HG02763 (cell line): ENCODE data around the gene SARNP.
"Not testable (repeated sequence)": the region's sequence is repeated elsewhere in the genome, so short reads cannot be mapped to it uniquely, and the experiment has no call there.

Experiments
- ATAC-seq: cut with Tn5 transposase; IDR thresholded peaks from one replicate; pipeline ENCODE4 v1.9.1; 2021; ENCODE audit warnings: mild to moderate bottlenecking, moderate library complexity; ENCODE audit not compliant: unreplicated experiment

Gene SARNP

DNA sequence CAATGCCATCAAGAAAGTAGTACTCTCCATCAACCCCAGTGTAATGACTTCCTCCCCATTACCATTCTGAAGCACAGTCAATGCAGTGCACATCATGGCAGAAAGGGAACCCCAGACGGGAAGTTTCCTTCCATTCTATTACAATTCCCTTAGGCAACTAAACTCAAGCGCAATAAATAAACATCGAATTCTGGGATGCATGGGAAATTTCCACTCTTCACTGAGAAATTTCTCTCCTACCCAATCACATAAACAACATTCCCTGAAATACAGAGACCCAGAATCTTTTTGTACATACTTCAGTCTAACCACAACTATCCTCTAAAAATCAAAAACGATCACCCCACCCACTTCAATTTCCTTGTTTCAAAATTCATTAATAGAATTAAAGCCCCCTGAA lies 20.0 kb downstream of the SARNP start:
- ATAC-seq: no peak

DNA sequence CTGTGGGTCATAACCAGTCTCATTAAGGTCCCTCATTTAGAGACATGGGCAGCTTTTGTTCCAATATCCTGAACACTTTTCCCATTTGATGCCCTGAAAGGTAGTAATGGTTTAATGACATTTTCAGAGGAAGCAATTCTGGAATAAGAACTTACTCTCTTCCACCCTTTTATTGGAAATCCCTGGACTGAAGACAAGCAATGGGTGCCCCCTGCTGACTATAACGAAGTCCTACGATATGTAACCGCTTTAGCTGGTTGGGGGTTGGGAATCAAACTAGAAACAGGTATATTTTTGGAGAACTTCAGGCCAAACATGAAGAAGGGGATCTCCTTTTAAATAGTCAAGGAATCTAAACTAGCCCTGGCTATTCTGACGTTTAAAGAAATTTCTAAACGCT lies 20.5 kb downstream of the SARNP start:
- ATAC-seq: no peak

DNA sequence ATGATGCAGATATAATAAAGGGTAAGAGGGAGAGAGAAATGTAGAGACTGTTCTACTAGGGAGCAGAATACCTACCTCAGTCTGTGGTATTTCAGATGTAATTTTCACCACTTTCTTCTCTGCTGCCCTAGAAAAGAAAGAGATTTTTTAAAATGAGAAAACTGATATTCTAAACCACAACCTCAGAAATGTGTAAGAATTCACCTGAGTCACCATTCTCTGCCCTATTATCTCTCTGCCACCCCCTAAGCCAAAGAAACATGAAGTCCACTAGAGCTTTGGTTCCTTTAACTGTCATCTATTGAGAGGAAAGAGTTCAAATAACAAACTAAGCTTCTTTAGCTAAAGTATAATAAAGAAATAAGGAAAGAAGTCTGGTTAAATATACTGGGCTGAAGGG lies 21.6 kb downstream of the SARNP start:
- no peak for ATAC-seq

DNA sequence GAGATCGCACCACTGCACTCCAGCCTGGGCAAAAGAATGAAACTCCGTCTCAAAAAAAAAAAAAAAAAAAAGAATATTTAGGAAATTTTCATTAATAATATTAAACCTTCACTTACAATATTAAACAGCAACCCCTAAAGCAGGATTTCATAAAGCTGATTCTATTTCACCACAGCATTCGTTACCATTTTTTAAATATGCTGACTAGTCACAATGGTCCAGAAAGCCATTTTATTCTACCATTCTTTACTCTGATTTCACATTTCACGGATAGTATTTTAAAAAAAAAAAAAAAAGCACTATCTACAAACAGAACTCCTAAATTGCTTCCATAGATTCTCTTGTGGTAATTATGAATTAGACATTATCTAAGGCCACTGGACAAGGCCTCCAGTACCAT lies 27.6 kb downstream of the SARNP start:
- ATAC-seq: no peak

DNA sequence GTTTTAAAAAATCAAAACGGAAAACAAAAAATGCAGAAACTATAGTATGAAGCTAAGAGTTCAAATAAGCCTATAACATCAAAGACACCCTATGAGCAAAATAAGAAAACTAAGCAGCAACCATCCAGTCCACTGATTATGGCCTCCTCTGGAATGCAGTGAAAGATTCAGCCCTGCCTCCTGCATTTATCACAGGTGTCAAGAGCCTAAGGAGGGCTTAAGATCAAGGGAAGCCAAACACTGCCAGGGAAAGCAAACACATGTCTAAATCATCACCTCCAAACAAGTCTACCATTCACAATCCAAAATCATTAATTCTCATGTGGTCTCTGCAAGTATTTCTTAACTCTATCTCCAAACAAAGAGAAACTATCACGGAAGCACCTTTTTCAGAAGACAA lies 28.4 kb downstream of the SARNP start:
- no peak for ATAC-seq

DNA sequence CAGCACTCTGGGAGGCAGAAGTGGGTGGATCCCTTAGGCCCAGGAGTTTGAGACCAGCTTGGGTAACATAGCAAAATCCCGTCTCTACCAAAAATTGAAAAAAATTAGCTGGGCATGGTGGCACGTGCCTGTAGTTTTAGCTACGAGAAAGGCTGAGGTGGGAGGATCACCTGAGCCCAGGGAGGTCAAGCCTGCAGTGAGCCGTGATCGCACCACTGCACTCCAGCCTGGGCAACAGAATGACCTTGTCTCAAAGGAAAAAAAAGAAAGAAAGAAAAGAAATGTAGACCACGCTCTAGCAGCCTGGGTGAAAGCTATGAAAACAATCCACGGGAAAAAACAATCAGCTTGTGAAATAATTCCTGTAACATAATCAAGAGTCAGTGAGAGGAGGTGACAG lies 29.0 kb downstream of the SARNP start:
- no peak for ATAC-seq

DNA sequence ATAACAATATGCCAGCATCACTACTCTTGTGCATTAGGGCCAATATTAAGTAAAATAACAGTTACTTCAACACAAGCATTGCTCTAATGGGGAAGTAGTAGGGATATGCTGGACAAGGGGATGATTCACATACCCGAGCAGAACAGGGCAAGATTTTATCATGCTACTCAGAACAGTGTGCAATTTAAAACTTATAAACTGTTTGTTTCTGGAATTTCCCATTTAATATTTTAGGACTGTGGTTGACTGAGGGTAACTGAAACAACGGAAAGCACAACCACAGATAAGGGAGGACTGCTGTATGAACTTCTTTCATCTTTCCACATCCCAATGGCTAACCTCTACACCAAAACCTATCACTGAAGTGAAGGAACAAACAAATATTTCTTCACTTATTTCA lies 36.8 kb downstream of the SARNP start:
- ATAC-seq: no peak

DNA sequence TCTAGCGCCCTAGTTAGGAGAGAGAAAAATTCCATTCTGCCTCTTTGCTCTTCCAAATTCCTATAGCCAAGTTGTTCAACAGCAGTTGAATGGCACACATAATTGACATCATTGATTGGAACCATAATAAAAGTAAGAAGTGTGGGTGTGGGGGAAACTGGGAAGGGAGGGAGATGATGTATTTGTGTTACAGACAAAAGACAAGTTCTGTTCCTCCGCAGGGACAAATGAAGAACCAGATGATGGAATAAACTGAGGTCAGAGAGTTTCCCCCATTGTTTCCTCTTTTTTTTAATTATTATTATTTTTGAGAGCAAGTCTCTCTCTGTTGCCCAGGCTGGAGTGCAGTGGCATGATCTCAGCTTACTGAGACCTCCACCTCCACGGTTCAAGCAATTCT lies 39.7 kb downstream of the SARNP start:
- no peak for ATAC-seq

DNA sequence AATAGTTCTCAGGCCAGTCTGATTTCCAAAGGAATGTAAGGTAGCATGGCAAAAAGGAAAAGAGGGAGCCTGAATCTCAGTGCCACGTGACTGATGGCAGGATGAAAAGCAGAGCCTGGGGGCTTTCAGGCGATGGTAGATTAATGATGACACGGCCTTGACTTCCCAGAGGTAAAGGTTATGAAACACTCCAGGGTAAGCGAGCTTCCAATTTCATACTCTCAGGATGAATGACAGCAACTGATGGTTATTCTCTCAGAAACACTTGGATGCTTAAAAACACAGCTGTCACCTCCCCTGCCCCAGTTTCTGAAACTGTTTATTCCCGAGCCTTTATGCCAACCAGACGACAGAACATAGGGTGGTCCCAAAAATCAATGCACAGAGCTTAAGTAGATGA lies 45.8 kb downstream of the SARNP start:
- ATAC-seq: no peak

DNA sequence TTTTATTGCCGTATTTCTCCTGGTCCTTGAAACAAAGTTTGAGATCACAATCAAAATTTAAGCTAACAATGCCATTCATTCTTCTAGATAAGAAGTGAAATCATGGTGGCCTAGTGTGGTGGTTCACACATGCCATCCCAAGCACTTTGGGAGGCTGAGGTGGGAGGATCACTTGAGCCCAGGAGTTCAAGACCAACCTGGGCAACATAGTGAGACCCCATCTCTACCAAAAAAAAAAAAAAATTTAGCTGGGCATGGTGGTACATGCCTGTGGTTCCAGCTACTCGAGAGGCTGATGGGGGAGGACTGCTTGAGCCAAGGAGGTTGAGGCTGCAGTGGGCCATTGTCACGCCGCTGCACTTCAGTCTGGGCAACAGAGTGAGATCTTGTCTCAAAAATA lies 50.4 kb downstream of the SARNP start:
- ATAC-seq: no peak

DNA sequence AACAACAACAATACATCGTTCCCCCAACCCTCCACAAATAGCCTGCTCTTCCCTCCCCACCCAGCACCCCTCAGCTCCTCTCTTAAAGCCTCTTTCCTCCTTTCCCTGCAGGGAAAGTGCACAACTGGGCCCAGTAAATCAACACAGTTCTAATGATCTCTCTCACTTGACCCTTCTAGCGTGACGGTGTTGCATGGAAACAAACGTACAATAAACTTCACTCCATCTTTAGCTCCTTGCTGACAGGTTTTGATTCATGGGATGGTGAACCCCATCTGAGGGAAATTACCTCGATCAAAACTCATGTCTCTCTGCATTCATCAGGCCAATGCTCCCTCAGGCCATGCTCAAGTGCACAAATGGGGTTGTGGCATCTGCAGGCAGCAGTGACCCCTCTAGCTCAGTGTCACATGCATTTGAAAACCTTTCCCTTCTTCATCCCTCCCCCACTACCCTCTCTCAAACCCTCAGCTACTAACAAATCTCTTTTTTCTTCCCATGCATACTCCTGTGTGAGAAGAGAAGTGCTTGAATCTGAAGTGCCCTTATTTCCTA lies 51.7 kb downstream of the SARNP start:
- ATAC-seq: no peak

DNA sequence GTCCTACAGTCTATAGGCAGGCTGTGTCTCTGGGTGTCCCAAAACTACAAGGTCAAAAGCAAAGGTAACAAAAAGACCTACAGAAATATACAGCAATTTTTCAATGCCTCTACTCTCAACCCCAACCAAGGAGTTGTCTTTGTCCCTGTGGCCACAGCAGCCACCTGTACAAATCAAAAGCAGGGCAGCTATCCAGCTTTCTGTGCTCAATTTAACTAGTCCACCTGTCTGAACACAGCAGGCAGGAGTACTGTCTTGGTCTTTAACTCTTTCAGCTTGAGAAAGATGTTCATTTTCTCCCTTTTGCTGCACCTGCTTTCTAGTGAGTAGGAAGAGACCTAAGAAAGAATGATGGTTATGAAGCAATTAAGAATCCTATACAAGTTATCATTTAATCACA lies 54.9 kb downstream of the SARNP start:
- no peak for ATAC-seq

DNA sequence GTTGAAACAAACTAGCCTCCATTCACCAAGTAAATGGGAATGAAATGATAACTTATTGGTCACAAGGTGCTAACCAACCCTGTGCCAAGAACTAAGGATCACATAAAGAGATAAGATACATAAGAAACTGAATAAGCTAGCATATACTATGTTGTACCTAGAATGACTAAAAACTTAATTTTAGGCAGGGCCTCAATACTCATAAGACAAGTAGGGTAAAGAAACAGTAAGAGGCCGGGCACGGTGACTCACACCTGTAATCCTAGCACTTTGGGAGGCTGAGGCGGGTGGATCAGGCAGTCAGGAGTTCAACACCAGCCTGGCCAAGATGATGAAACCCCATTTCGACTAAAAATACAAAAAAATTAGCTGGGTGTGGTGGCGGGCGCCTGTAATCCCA lies 56.9 kb downstream of the SARNP start:
- ATAC-seq: no peak

DNA sequence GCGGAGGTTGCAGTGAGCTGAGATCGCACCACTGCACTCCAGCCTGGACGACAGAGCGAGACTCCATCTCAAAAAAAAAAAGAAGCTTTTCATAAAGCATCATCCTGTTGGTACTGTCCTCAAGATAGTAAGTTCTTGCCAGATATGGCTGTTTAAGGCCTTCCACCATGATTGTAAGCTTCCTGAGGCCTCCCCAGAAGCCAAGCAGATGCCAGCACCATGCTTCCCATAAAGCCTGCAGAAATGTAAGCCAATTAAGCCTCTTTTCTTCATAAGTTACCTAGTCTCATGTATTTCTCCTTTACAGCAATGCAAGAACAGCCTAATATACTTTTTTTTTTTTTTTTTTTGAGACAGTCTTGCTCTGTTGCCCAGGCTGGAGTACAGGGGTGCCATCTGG lies 58.9 kb downstream of the SARNP start:
- ATAC-seq: not testable (repeated sequence)

DNA sequence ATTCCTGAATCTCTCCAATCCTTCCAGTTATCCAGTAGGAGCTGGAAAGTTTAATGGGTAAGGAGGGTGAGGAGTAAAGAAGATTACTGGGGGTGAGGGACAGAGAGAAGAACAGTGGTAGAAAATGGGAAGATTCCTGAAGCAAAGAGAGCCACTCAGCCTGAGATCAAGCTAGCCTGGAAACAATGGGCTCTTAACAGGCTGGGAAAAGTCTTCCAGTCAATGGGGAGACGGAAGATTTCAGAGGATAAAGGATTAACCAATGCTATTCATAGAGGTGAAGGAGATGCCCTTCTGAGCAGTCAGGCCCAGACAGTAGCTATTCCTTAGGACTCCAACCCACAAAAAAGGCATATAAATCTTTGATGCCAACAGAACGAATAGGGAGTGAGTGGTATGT lies 59.8 kb downstream of the SARNP start:
- no peak for ATAC-seq

DNA sequence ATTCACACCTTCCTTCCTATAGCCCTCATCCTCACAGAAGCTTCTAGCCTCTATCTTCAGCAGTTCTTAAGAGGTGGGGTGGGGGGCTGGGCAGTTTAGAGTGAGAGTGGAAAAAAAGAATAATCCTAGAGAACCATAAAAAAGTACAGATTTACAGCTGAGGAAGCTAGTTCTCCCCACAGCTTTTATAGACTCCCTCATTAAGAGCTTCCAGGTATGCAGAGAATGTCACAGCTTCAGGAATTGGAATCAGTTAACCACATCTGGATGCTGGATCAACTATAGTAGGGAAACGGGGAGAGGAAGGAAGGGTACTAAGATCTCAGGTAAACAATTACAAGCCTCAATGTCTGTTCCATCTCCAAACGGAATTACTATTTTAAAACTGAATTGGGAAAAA lies 62.3 kb downstream of the SARNP start:
- ATAC-seq: no peak

DNA sequence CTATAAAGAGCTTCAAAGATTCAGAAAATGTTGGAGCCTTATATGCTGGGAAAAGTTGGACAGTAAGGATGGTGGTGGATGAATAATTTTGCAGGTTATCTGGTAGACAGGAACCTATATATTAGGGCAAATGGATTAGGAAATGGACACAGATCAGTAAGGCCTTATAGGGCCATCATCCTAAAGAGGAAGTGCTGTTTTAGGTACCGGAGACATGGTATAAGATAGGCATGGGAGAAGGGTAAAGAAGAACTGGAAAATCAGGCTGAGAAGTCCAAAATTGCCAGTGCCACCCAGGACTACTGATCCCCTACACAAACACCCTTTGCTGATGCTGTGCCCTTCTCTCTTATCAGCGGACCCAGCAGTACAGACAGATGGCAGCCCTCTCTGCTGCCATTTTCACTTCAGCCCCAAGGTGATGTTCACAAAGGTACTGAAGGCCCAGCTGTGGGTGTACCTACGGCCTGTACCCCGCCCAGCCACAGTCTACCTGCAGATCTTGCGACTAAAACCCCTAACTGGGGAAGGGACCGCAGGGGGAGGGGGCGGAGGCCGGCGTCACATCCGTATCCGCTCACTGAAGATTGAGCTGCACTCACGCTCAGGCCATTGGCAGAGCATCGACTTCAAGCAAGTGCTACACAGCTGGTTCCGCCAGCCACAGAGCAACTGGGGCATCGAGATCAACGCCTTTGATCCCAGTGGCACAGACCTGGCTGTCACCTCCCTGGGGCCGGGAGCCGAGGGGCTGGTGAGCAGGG lies 69.1 kb downstream of the SARNP start:
- no peak for ATAC-seq

DNA sequence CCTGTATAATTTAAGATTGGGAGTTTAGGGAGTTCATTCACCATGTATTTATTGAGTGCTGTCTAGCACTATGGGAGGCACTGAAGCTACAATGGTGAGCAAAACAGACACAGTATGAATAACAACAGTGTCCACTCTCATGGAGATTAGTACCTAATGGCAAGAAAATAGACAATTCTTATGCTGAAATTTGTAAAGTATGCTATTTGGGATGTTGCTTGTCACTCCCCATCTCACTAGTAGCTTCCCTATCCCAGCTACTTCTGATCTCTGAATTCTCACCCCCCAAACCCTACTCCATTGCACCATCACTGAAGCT lies 70.7 kb downstream of the SARNP start:
- ATAC-seq: no peak

DNA sequence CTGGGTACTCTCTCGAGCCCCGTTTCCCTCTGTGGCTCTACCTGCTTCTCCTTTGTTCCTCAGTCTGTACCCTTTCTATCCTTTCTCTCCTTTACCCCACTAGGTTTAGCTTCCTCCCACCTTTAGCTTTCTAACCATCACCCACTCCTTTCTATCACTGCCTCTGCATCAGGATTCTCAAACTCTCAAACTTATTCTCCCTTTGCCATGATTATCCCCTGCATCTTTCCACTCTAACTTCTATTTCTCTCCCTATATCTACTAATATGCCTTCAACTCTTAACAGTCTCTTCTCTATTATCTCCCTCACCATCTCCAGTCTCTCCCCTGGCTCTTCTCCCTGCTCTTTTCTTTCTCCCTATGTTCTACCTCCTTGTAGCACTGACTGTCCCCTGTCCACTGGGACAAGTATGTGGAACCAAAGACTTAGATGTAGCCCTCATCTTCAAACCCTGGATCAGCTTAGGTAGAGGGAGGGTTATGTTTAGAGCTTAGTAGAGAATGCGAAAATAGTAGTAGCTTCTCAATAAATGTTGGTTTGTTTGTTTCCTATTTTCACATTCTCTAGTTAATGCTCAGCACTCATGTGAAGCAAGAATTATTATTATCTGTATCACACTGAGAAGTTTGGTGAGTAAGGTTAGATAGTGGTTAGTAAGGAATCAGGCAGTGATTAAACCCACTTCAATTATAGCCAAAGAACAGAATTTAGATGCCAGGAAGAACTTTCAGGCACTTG lies 71.2 kb downstream of the SARNP start:
- no peak for ATAC-seq

DNA sequence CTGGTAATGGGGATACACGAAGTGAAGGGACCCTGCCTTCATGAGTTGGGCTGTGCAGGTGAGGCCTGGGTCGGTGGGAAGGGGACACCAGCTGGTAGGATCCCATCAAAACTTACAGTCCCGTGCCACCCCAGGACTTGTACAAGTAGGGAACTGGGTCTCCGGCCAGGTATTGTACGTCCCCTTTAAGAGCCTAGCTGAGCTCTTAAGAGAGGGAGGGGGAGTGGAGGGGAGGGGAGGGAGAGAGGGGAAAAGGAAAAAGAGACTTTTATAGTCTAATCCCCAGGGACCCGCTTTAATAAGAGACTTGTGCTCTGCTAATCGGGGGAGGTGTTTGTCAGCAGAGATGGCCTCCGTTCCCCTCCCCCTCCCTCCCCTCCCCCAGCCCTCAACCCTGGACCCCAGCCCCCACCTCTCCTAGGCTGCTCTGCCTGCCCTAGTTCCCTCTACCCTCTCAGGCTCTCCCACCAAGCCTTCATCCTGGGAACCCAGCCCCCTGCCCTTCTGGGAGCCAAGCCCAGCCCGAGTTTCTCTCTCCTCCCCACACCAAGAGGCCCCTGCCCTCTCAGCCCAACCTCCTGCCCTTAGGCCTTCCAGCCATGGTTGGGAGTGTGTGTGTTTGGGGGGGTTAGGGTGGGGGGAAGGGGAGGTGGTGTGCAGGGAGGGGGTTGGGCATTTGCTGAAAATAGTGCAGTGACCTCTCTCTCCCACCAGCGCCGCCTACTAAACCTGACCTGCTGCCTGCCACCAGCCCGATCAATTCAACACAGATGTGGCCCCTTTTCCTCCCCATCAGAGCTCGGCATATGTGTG lies 72.0 kb downstream of the SARNP start:
- no peak for ATAC-seq

DNA sequence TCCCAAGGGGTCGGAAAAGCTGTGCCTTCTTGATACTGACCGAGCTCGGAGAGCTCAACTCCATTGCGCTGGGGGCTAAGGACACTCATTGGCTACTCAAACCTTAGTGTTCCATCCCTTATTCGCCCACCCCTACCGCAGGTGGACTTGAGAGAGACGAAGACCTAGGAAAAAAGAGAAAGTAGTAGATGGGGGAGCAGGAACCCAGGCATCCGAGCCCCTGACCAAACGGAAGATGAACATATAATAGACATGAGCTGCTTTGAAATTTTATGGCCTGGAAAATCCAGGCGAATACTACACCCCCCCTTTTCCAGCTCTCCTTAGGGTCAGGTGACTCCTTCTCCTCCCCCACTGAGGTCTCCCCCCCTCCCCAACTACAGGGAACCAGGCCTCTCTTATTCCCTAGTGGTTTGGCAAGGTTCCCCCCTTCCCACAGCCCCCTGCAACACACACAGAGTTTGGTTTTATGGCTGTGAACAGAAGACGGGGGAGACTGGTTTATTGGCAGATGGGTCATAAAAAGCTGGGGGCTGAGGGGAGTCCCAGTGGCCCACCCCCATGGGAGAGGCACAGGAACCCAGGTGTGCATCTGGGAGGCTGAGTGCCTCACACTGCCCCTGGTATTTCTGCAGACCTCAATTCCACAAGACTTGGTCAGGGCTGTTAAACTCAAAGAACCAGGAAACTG lies 73.0 kb downstream of the SARNP start:
- no peak for ATAC-seq
